SK-N-SH (cell line): ENCODE data around the gene MARCHF11.

Experiments
- EZH2phosphoT487 ChIP-seq: fragments of 200-600 bp; sonication (generic); IDR thresholded peaks from 2 replicates; pipeline ENCODE4 v1.6.1; 2017; ENCODE audit warnings: low read depth, mixed run types, mild to moderate bottlenecking, antibody characterized with exemption, moderate library complexity, borderline replicate concordance
- MEF2A ChIP-seq: IDR thresholded peaks from 2 replicates; pipeline ENCODE4 v1.4.0; 2012; ENCODE audit warnings: low read depth, borderline replicate concordance
- POLR2AphosphoS5 ChIP-seq: IDR thresholded peaks from 2 replicates; pipeline ENCODE4 v1.6.1; 2012; ENCODE audit warnings: low read depth, low read length
- SIN3A ChIP-seq: IDR thresholded peaks from 2 replicates; pipeline ENCODE4 v1.6.1; 2012; ENCODE audit warnings: low read depth, mild to moderate bottlenecking, low read length, moderate library complexity, borderline replicate concordance
- SMC3 ChIP-seq: IDR thresholded peaks from 2 replicates; pipeline ENCODE4 v1.6.1; 2012; ENCODE audit warnings: low read depth, low read length, improper control_type of control experiment
- YY1 ChIP-seq: IDR thresholded peaks from 2 replicates; pipeline ENCODE4 v1.4.0; 2012; ENCODE audit warnings: low read depth, mild to moderate bottlenecking
- TF ChIP-seq, protein P1 (sequence below): fragments of 150-350 bp; IDR thresholded peaks from 2 replicates; pipeline ENCODE4 v1.6.1; 2017; ENCODE audit warnings: antibody characterized with exemption, low read length, low read depth, borderline replicate concordance
- TF ChIP-seq, protein P2 (sequence below): fragments of 200-600 bp; sonication (generic); IDR thresholded peaks from 2 replicates; pipeline ENCODE4 v1.6.1; 2017; ENCODE audit warnings: antibody characterized with exemption, mild to moderate bottlenecking, moderate library complexity
- TF ChIP-seq, protein P3 (sequence below): IDR thresholded peaks from 2 replicates; pipeline ENCODE4; 2012

DNA sequence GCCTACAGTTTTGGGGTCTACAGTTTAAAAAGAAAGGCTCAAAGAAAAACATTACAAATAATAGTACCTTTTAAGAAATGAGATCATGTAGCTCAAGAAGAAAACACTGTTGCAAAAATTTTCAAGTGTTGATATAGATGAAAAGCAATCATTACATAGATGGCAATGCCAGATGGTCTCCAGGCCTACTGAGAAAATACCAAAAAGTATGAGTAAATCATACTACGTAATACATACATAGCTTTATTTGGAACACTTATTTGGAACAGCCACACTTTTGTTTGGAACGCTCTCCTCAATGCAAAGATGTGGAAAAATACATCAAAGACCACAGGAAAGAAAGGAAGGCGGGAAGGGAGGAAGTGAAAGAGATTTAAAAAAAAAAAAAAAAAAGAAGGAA is 44.1 kb downstream of the MARCHF11 start:
- TF ChIP-seq YY1 (no peak), MEF2A (no peak), EZH2phosphoT487 (no peak), POLR2AphosphoS5 (no peak), SMC3 (no peak), SIN3A (no peak)
- TF ChIP-seq, protein P1, sequence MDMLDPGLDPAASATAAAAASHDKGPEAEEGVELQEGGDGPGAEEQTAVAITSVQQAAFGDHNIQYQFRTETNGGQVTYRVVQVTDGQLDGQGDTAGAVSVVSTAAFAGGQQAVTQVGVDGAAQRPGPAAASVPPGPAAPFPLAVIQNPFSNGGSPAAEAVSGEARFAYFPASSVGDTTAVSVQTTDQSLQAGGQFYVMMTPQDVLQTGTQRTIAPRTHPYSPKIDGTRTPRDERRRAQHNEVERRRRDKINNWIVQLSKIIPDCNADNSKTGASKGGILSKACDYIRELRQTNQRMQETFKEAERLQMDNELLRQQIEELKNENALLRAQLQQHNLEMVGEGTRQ, result no peak
- TF ChIP-seq, protein P2, sequence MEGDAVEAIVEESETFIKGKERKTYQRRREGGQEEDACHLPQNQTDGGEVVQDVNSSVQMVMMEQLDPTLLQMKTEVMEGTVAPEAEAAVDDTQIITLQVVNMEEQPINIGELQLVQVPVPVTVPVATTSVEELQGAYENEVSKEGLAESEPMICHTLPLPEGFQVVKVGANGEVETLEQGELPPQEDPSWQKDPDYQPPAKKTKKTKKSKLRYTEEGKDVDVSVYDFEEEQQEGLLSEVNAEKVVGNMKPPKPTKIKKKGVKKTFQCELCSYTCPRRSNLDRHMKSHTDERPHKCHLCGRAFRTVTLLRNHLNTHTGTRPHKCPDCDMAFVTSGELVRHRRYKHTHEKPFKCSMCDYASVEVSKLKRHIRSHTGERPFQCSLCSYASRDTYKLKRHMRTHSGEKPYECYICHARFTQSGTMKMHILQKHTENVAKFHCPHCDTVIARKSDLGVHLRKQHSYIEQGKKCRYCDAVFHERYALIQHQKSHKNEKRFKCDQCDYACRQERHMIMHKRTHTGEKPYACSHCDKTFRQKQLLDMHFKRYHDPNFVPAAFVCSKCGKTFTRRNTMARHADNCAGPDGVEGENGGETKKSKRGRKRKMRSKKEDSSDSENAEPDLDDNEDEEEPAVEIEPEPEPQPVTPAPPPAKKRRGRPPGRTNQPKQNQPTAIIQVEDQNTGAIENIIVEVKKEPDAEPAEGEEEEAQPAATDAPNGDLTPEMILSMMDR, result no peak
- TF ChIP-seq, protein P3, sequence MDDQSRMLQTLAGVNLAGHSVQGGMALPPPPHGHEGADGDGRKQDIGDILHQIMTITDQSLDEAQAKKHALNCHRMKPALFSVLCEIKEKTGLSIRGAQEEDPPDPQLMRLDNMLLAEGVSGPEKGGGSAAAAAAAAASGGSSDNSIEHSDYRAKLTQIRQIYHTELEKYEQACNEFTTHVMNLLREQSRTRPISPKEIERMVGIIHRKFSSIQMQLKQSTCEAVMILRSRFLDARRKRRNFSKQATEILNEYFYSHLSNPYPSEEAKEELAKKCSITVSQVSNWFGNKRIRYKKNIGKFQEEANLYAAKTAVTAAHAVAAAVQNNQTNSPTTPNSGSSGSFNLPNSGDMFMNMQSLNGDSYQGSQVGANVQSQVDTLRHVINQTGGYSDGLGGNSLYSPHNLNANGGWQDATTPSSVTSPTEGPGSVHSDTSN, result no peak
